ENCODE data around the gene PHYKPL. TPM values are rescaled to one million over a fixed set of nuclear protein-coding genes. Genes with fewer than 3 reads are reported as not detected.
"Not testable (repeated sequence)": the region's sequence is repeated elsewhere in the genome, so short reads cannot be mapped to it uniquely, and the experiment has no call there.

The PHYKPL gene
- total and polyA plus RNA-seq, 12 donors, result 15.0 to 125 (median 62.4) TPM

DNA sequence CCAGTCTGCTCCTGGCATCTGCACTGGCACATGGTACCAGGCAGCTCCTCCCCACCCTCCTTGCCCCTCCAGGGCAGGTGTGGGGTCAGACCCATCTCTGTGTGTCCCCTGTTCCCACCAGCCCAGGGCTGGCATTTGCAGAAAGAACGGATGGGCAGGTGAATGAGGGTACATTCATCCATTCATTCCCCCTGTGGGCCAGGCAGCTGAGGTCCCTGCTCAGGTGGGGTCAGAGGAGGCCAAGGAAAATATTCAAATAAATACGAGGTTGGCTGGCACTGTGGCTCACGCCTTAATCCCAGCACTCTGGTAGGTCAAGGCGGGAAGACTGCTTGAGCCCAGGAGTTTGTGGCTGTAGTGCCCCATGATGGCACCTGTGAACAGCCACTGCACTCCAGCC is 25.0 kb upstream of the PHYKPL start:
- Histone ChIP-seq H3K36me3 (replicated peaks in 1 of 2) (no peaks in the 10 kb centered on the region), H3K27me3 (no peaks in the 10 kb centered on the region), H3K4me3 (no peak overlapping the region), H3K27ac (no peak overlapping the region), H3K4me1 (replicated peaks in 1 of 2) (no peaks in the 10 kb centered on the region), H3K9me3 (replicated peaks in 1 of 3) (no peaks in the 10 kb centered on the region)
- DNase-seq, result no peak
- TF ChIP-seq CTCF (IDR thresholded peaks at IDR 0.05) (no peak), POLR2A (IDR thresholded peaks at IDR 0.05) (no peak)
- intact Hi-C loops (cut with DNase I), result no loop called here
- 68 to 89% (median 82%) methylated on average over 4 of the region's 4 CpGs for WGBS, 4 donors

DNA sequence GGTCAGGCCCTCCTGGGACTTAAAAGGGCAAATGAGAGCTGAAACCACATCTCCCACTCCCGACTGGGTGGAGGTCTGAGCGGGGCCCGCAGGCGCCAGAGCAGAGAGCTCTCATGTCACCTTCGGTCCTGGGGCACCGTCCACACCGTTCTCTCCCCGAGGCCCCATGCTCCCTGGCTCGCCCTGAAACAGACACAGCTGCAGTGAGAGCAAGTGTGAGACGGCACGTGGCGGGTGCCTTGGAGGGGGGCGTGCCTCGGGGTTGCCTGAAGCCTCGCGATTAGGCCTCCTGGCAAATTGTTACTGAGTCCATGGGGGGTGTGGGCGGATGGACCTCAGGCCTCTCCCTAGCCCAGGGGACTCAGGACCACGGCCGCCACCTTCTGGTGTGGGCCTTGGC is 24.1 kb upstream of the PHYKPL start:
- TF ChIP-seq POLR2A (IDR thresholded peaks at IDR 0.05) (no peak), CTCF (IDR thresholded peaks at IDR 0.05) (no peak)
- Histone ChIP-seq H3K27ac (no peak overlapping the region), H3K4me3 (no peak overlapping the region), H3K27me3 (no peaks in the 10 kb centered on the region), H3K9me3 (replicated peaks in 1 of 3) (no peaks in the 10 kb centered on the region), H3K36me3 (replicated peaks in 1 of 2) (no peaks in the 10 kb centered on the region), H3K4me1 (replicated peaks in 1 of 2) (no peaks in the 10 kb centered on the region)
- 77 to 95% (median 81%) methylated on average over 8 to 19 of the region's 19 CpGs for WGBS, 4 donors
- intact Hi-C loops (cut with DNase I), result no loop called here
- DNase-seq, result no peak

- H3K27ac ChIP-seq; H3K4me3 ChIP-seq; intact Hi-C loops (cut with DNase I); DNase-seq; H3K27me3 ChIP-seq; H3K9me3 ChIP-seq (replicated peaks in 1 of 3); H3K36me3 ChIP-seq (replicated peaks in 1 of 2); H3K4me1 ChIP-seq (replicated peaks in 1 of 2): not testable (repeated sequence)
- WGBS, 4 donors, result 85 to 94% (median 89%) methylated on average over 16 to 18 of the region's 18 CpGs
Measured at GRCh38 chr5:178253632-178254031, 21.0 kb upstream of the PHYKPL start.

DNA sequence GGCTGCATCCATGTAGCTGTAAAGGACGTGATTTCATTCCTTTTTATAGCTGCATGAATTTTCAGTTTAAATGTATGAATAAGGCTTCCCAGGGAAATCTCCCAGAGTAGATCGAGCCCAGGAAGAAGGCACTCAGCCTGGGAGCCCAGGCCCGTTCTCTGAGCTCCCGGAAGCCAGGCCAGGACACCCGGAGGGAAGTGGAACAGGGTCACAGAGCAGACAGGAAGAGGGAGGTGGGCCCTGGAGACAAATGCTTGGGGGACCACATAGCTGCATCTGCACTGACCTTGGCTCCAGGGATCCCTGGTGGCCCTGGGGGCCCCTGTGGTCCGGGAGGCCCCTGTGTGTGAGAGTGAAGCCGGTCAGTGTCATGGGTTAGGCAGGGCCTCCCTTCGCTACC is 19.7 kb upstream of the PHYKPL start:
- DNase-seq, result no peak
- Histone ChIP-seq H3K27ac (no peak overlapping the region), H3K9me3 (replicated peaks in 1 of 3) (no peaks in the 10 kb centered on the region), H3K4me3 (no peak overlapping the region), H3K27me3 (no peaks in the 10 kb centered on the region), H3K4me1 (replicated peaks in 1 of 2) (no peaks in the 10 kb centered on the region), H3K36me3 (replicated peaks in 1 of 2) (no peaks in the 10 kb centered on the region)
- intact Hi-C loops (cut with DNase I), result no loop called here
- WGBS, 4 donors, result 67 to 73% (median 70%) methylated on average over 7 to 8 of the region's 8 CpGs
- TF ChIP-seq POLR2A (IDR thresholded peaks at IDR 0.05), result no peak

- TF ChIP-seq POLR2A (IDR thresholded peaks at IDR 0.05) (no peak), CTCF (IDR thresholded peaks at IDR 0.05) (no peak)
- Histone ChIP-seq H3K27ac (no peak overlapping the region), H3K36me3 (replicated peaks in 1 of 2) (no peaks in the 10 kb centered on the region), H3K4me3 (no peak overlapping the region), H3K9me3 (replicated peaks in 1 of 3) (no peaks in the 10 kb centered on the region), H3K4me1 (replicated peaks in 1 of 2) (no peaks in the 10 kb centered on the region), H3K27me3 (no peaks in the 10 kb centered on the region)
- DNase-seq, result no peak
- intact Hi-C loops (cut with DNase I), result no loop called here
- WGBS, 4 donors, result 77 to 83% (median 79%) methylated on average over 6 of the region's 6 CpGs
Measured at GRCh38 chr5:178250263-178250662, 17.7 kb upstream of the PHYKPL start.

All from adrenal gland (tissue), 12 donors.